Measurements from ENCODE around the gene P2RX1. TPM values are rescaled to one million over a fixed set of nuclear protein-coding genes. Genes with fewer than 3 reads are reported as not detected.
A peak's percentile ranks its signal among the peaks of the same experiment; 100 is the strongest.

P2RX1 gene
- polyA plus RNA-seq, 3 donors, result 22.9 to 117 (median 33.8) TPM

DNA sequence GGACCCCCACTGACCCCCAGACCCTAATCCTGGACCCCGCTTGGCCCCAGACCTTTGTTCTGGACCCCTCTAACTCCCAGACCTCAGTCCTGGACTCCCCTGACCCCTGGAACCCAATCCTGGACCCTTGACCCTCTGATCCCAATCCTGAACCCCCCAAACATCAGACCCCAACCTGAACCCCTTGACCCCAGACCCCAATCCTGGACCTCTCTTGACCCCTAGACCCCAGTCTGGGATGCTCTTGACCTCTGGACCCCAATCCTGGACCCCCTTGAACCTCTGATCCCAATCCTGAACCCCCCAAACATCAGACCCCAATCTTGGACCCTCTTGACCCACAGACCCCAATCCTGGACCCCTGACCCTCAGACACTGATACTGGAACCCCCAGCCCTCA lies 13.5 kb upstream of the P2RX1 start:
- Histone ChIP-seq H3K27me3 (ENCODE audit: control insufficient read depth in 2 of 2, insufficient read depth in 2 of 2, low read length in 2 of 2) (no peaks in the 10 kb centered on the region), H3K4me2 (replicated peaks; ENCODE audit: extremely low read depth, low read length, poor library complexity, severe bottlenecking) (no peak overlapping the region), H3K9me3 (replicated peaks in 1 of 2; ENCODE audit: control insufficient read depth in 1 of 2, insufficient read depth in 1 of 2, low read length in 2 of 2) (no peaks in the 10 kb centered on the region), H4K20me1 (ENCODE audit: insufficient read depth, low read length) (no peaks in the 10 kb centered on the region), H3K36me3 (replicated peaks in 1 of 2; ENCODE audit: control insufficient read depth in 1 of 2, insufficient read depth in 2 of 2, low read length in 2 of 2) (peaks cover 40 to 80% of the 10 kb centered on the region in 2 donors), H3K4me1 (ENCODE audit: control insufficient read depth in 1 of 2, insufficient read depth in 2 of 2, low read length in 2 of 2) (no peaks in the 10 kb centered on the region), H3K27ac (ENCODE audit: low read depth in 1 of 2, low read length in 2 of 2) (peak overlapping the region in 1 of 2 donors; percentile 32), H2AFZ (ENCODE audit: insufficient read depth, low read depth, low read length, poor library complexity, severe bottlenecking) (no peak overlapping the region), H3K4me3 (replicated peaks in 1 of 3; ENCODE audit: low read depth in 2 of 3, low read length in 3 of 3) (no peak overlapping the region), H3K9ac (ENCODE audit: insufficient read depth, low read length, poor library complexity, severe bottlenecking) (no peak overlapping the region), H3K79me2 (ENCODE audit: insufficient read depth, low read length) (no peaks in the 10 kb centered on the region)
- Mint-ChIP-seq H3K4me1 (no peaks in the 10 kb centered on the region), H3K4me3 (no peak overlapping the region), H3K27ac (peak overlapping the region in 4 of 7 donors; percentile 10 to 64 (median 54)), H3K9me3 (peaks cover 0 to 3% (median 0%) of the 10 kb centered on the region in 7 donors), H3K27me3 (ENCODE audit: low read depth in 3 of 3) (peaks cover 0 to 3% (median 0%) of the 10 kb centered on the region in 3 donors), H3K36me3 (peaks cover 48 to 89% of the 10 kb centered on the region in 2 donors)
- DNase-seq, result no peak
- WGBS (ENCODE audit: insufficient coverage), result 100% methylated on average over 1 of the region's 1 CpG
- TF ChIP-seq CTCF (IDR thresholded peaks at IDR 0.05), result no peak
- intact Hi-C loops (cut with micrococcal nuclease), result loop anchor here in 1 of 2 donors (5.0 kb wide), 1 partner anchor 83 kb away; no protein-coding TSS in a partner anchor

- H3K4me1 Mint-ChIP-seq, result no peaks in the 10 kb centered on the region
- Histone ChIP-seq H3K9ac (ENCODE audit: insufficient read depth, low read length, poor library complexity, severe bottlenecking) (no peak overlapping the region), H4K20me1 (ENCODE audit: insufficient read depth, low read length) (no peaks in the 10 kb centered on the region), H3K4me1 (ENCODE audit: control insufficient read depth in 1 of 2, insufficient read depth in 2 of 2, low read length in 2 of 2) (no peaks in the 10 kb centered on the region), H3K27me3 (ENCODE audit: control insufficient read depth in 2 of 2, insufficient read depth in 2 of 2, low read length in 2 of 2) (no peaks in the 10 kb centered on the region), H3K27ac (ENCODE audit: low read depth in 1 of 2, low read length in 2 of 2) (peak overlapping the region in 1 of 2 donors; percentile 38), H3K79me2 (ENCODE audit: insufficient read depth, low read length) (no peaks in the 10 kb centered on the region), H3K9me3 (replicated peaks in 1 of 2; ENCODE audit: control insufficient read depth in 1 of 2, insufficient read depth in 1 of 2, low read length in 2 of 2) (no peaks in the 10 kb centered on the region), H2AFZ (ENCODE audit: insufficient read depth, low read depth, low read length, poor library complexity, severe bottlenecking) (no peak overlapping the region), H3K4me2 (replicated peaks; ENCODE audit: extremely low read depth, low read length, poor library complexity, severe bottlenecking) (no peak overlapping the region), H3K4me3 (replicated peaks in 1 of 3; ENCODE audit: low read depth in 2 of 3, low read length in 3 of 3) (no peak overlapping the region), H3K36me3 (replicated peaks in 1 of 2; ENCODE audit: control insufficient read depth in 1 of 2, insufficient read depth in 2 of 2, low read length in 2 of 2) (peaks cover 46 to 80% of the 10 kb centered on the region in 2 donors)
- WGBS (ENCODE audit: insufficient coverage), result 89% methylated on average over 11 of the region's 12 CpGs
- H3K4me3 Mint-ChIP-seq, result no peak overlapping the region
- DNase-seq, result peak in 1 of 3 donors; percentile 43
- H3K27ac Mint-ChIP-seq, result peak overlapping the region in 1 of 7 donors; percentile 78
- intact Hi-C loops (cut with micrococcal nuclease), result loop anchor here in 1 of 2 donors (5.0 kb wide), 1 partner anchor 83 kb away; no protein-coding TSS in a partner anchor
- peaks cover 0 to 3% (median 0%) of the 10 kb centered on the region in 3 donors for H3K27me3 Mint-ChIP-seq (ENCODE audit: low read depth in 3 of 3)
- H3K9me3 Mint-ChIP-seq, result peaks cover 0 to 3% (median 0%) of the 10 kb centered on the region in 7 donors
- no peak for TF ChIP-seq CTCF (IDR thresholded peaks at IDR 0.05)
- peaks cover 53 to 89% of the 10 kb centered on the region in 2 donors for H3K36me3 Mint-ChIP-seq
Observed at GRCh38 chr17:3929181-3929580, 12.9 kb upstream of the P2RX1 start.

Data from CD14-positive monocyte (primary cell).